HG03439 (cell line): ENCODE measurements around the gene OPRL1.

Experiments
- ATAC-seq: cut with Tn5 transposase; IDR thresholded peaks from one replicate; pipeline ENCODE4 v1.9.1; 2021; ENCODE audit warnings: mild to moderate bottlenecking, moderate library complexity; ENCODE audit not compliant: unreplicated experiment

Gene OPRL1

GRCh38 chr20:64139199-64140060 lies 59.5 kb downstream of the OPRL1 start:
- ATAC-seq = no peak

GRCh38 chr20:64140061-64140931 lies 60.4 kb downstream of the OPRL1 start:
- no peak for ATAC-seq

GRCh38 chr20:64140956-64141355 lies 61.1 kb downstream of the OPRL1 start:
- no peak for ATAC-seq

GRCh38 chr20:64142590-64142989 lies 62.7 kb downstream of the OPRL1 start:
- ATAC-seq = no peak

GRCh38 chr20:64143018-64143801 lies 63.3 kb downstream of the OPRL1 start:
- no peak for ATAC-seq

GRCh38 chr20:64144144-64144912 lies 64.4 kb downstream of the OPRL1 start:
- no peak for ATAC-seq

GRCh38 chr20:64145458-64146300 lies 65.8 kb downstream of the OPRL1 start:
- ATAC-seq = no peak

GRCh38 chr20:64146301-64146935 lies 66.5 kb downstream of the OPRL1 start:
- no peak for ATAC-seq

- ATAC-seq = no peak
Measured at GRCh38 chr20:64146936-64147477, 67.1 kb downstream of the OPRL1 start.

- ATAC-seq = no peak
Measured at GRCh38 chr20:64148581-64148980, 68.7 kb downstream of the OPRL1 start.

- no peak for ATAC-seq
Measured at GRCh38 chr20:64149141-64149540, 69.3 kb downstream of the OPRL1 start.

- ATAC-seq = no peak
Measured at GRCh38 chr20:64149809-64150560, 70.1 kb downstream of the OPRL1 start.
